Left ventricle myocardium inferior (tissue), 1 donor: ENCODE data around the gene GABRB3. TPM values are rescaled to one million over a fixed set of nuclear protein-coding genes. Genes with fewer than 3 reads are reported as not detected.
"Not testable (repeated sequence)": the region's sequence is repeated elsewhere in the genome, so short reads cannot be mapped to it uniquely, and the experiment has no call there.

Experiments
- DNase-seq: peaks from one replicate; pipeline ENCODE4 v3.0.0-alpha.2; 2020
- H3K27ac ChIP-seq: fragments of 200-600 bp; replicated peaks from 2 replicates; pipeline ENCODE4 v1.8.0; 2021
- H3K27me3 ChIP-seq: fragments of 200-600 bp; 2 replicates; pipeline ENCODE4 v1.8.0; 2021; ENCODE audit warnings: low read depth
- H3K36me3 ChIP-seq: fragments of 200-600 bp; 2 replicates; pipeline ENCODE4 v1.8.0; 2021
- H3K4me1 ChIP-seq: fragments of 200-600 bp; 2 replicates; pipeline ENCODE4 v1.8.0; 2021
- H3K4me3 ChIP-seq: fragments of 200-600 bp; 2 replicates; pipeline ENCODE4 v1.8.0; 2021; ENCODE audit warnings: mild to moderate bottlenecking, moderate library complexity
- H3K9me3 ChIP-seq: fragments of 200-600 bp; replicated peaks from 2 replicates; pipeline ENCODE4 v1.8.0; 2021
- CTCF ChIP-seq: fragments of 200-600 bp; IDR thresholded peaks from 2 replicates; pipeline ENCODE4 v1.8.0; 2021; ENCODE audit warnings: antibody characterized with exemption, mild to moderate bottlenecking, borderline replicate concordance
- intact Hi-C: fragments of 100-400 bp; cut with micrococcal nuclease; formaldehyde crosslinking; loops from one replicate; pipeline ENCODE4 v1.11.0; 2022
- total RNA-seq: library from RNA; stranded (reverse); fragmentation: NEBNext Ultra II Directional; extraction: Animal tissue kit (Norgen Biotek cat#: 25700); gene quantifications from one replicate; pipeline ENCODE4 v1.2.1, GENCODE V29; 2021
- donor health status: DM: no; HTN: yes; CAD: no; lungs with severe emphysema.

Gene GABRB3
- total RNA-seq, 1 donor from 2014 or later = 2.4 TPM

GRCh38 chr15:26721232-26721967 is 51.5 kb downstream of the GABRB3 start:
- DNase-seq = no peak
- Histone ChIP-seq H3K9me3 (no peaks in the 10 kb centered on the region), H3K4me1 (no peaks in the 10 kb centered on the region), H3K4me3 (no peak overlapping the region), H3K27ac (no peak overlapping the region), H3K27me3 (peaks cover 27% of the 10 kb centered on the region), H3K36me3 (no peaks in the 10 kb centered on the region)
- no peak for TF ChIP-seq CTCF
- intact Hi-C loops = no loop called here

- Histone ChIP-seq H3K27ac (no peak overlapping the region), H3K4me3 (no peak overlapping the region), H3K36me3 (no peaks in the 10 kb centered on the region), H3K4me1 (no peaks in the 10 kb centered on the region), H3K9me3 (no peaks in the 10 kb centered on the region), H3K27me3 (peaks cover 27% of the 10 kb centered on the region)
- no peak for TF ChIP-seq CTCF
- no peak for DNase-seq
- intact Hi-C loops = no loop called here
Measured at GRCh38 chr15:26720546-26720945, 52.3 kb downstream of the GABRB3 start.

- DNase-seq, H3K9me3 ChIP-seq, H3K4me3 ChIP-seq: not testable (repeated sequence)
Measured at GRCh38 chr15:26719866-26720265, 53.0 kb downstream of the GABRB3 start.

GRCh38 chr15:26716069-26716468 is 56.8 kb downstream of the GABRB3 start:
- intact Hi-C loops = no loop called here
- Histone ChIP-seq H3K4me3 (no peak overlapping the region), H3K9me3 (no peaks in the 10 kb centered on the region), H3K4me1 (no peaks in the 10 kb centered on the region), H3K36me3 (no peaks in the 10 kb centered on the region), H3K27me3 (peaks cover 55% of the 10 kb centered on the region), H3K27ac (no peak overlapping the region)
- no peak for DNase-seq
- TF ChIP-seq CTCF = no peak

More at GRCh38 chr15:26719866-26720265, 53.0 kb downstream of the GABRB3 start:
- intact Hi-C loops, H3K36me3 ChIP-seq, H3K4me1 ChIP-seq, H3K27ac ChIP-seq: not testable (repeated sequence)
- H3K27me3 ChIP-seq = peaks cover 27% of the 10 kb centered on the region

- DNase-seq = no peak
Measured at GRCh38 chr15:26713498-26713897, 59.4 kb downstream of the GABRB3 start.

More at GRCh38 chr15:26713498-26713897, 59.4 kb downstream of the GABRB3 start:
- no peaks in the 10 kb centered on the region for H3K4me1 ChIP-seq
- intact Hi-C loops = no loop called here
- no peaks in the 10 kb centered on the region for H3K36me3 ChIP-seq
- H3K27me3 ChIP-seq = peaks cover 43% of the 10 kb centered on the region
- no peaks in the 10 kb centered on the region for H3K9me3 ChIP-seq
- H3K4me3 ChIP-seq = no peak overlapping the region
- TF ChIP-seq CTCF = no peak
- H3K27ac ChIP-seq = no peak overlapping the region
